CD4-positive, CD25-positive, alpha-beta regulatory T cell (primary cell): ENCODE data around the gene B4GALT7. TPM values are rescaled to one million over a fixed set of nuclear protein-coding genes. Genes with fewer than 3 reads are reported as not detected.
A peak's percentile ranks its signal among the peaks of the same experiment; 100 is the strongest.

Experiments used
- ATAC-seq, 2 donors: fragments of 150-1000 bp; cut with Tn5 transposase; one replicate each; pipeline ENCODE4 v1.10.0; 2021; ENCODE audit warnings: low read depth in 2 of 2, moderate number of reproducible peaks in 2 of 2, moderate library complexity in 1 of 2
- DNase-seq, 3 donors: peaks; one replicate each; pipeline versions ENCODE4 v3.0.0 to v3.0.0-alpha.2; 2012 to 2022; ENCODE audit warnings: mixed read lengths in 1 of 3
- H3K27ac ChIP-seq: one replicate; pipeline ENCODE4 v1.7.0; 2013; ENCODE audit warnings: mild to moderate bottlenecking, low read length; ENCODE audit not compliant: insufficient read depth, poor library complexity, severe bottlenecking
- H3K27me3 ChIP-seq: one replicate; pipeline ENCODE4 v1.7.0; 2013; ENCODE audit warnings: low read length; ENCODE audit not compliant: control insufficient read depth, insufficient read depth
- H3K36me3 ChIP-seq: one replicate; pipeline ENCODE4 v1.7.0; 2013; ENCODE audit warnings: mild to moderate bottlenecking, low read length, moderate library complexity; ENCODE audit not compliant: control insufficient read depth, insufficient read depth
- H3K4me1 ChIP-seq: 2 replicates; pipeline ENCODE4 v1.7.0; 2013; ENCODE audit warnings: mild to moderate bottlenecking, low read length; ENCODE audit not compliant: insufficient read depth, control insufficient read depth, poor library complexity, severe bottlenecking
- H3K4me3 ChIP-seq: one replicate; pipeline ENCODE4 v1.7.0; 2013; ENCODE audit warnings: low read depth, mild to moderate bottlenecking, low read length, moderate library complexity
- H3K9me3 ChIP-seq, 2 experiments: 1 replicate in 1 of 2; 2 replicates in 1 of 2; pipeline ENCODE4 v1.7.0; 2013; ENCODE audit warnings: low read length in 2 of 2, mild to moderate bottlenecking in 1 of 2, moderate library complexity in 1 of 2; ENCODE audit not compliant: control insufficient read depth in 2 of 2
- H3K27ac Mint-ChIP-seq, 3 donors: one replicate each; pipeline ENCODE4 v1.8.0; 2020 to 2022; ENCODE audit warnings: mild to moderate bottlenecking in 3 of 3, mixed read lengths in 3 of 3, moderate library complexity in 2 of 3
- H3K27me3 Mint-ChIP-seq: one replicate; pipeline ENCODE4 v1.8.0; 2022; ENCODE audit warnings: mild to moderate bottlenecking, mixed read lengths
- H3K36me3 Mint-ChIP-seq: one replicate; pipeline ENCODE4 v1.8.0; 2020; ENCODE audit warnings: mixed read lengths
- H3K4me1 Mint-ChIP-seq, 4 donors: one replicate each; pipeline ENCODE4 v1.8.0; 2020 to 2022; ENCODE audit warnings: mixed read lengths in 4 of 4, mild to moderate bottlenecking in 1 of 4
- H3K4me3 Mint-ChIP-seq, 4 donors: one replicate each; pipeline ENCODE4 v1.8.0; 2020 to 2022; ENCODE audit warnings: mild to moderate bottlenecking in 4 of 4, mixed read lengths in 4 of 4, moderate library complexity in 3 of 4
- H3K9me3 Mint-ChIP-seq, 7 donors: one replicate each; pipeline ENCODE4 v1.8.0; 2020 to 2022; ENCODE audit warnings: mixed read lengths in 7 of 7, mild to moderate bottlenecking in 3 of 7, moderate library complexity in 2 of 7
- polyA plus RNA-seq, 4 donors: library from polyadenylated mRNA; unstranded; fragments of 300-500 nt; fragmentation: Illumina TruSeq; gene quantifications; one replicate each; pipeline ENCODE4 v1.2.3, GENCODE V29; 2021
- total RNA-seq: library from RNA; stranded (reverse); gene quantifications from one replicate; pipeline ENCODE4 v1.2.3, GENCODE V29; 2022

B4GALT7 gene
- total and polyA plus RNA-seq, 5 donors from 2014 or later, result 18.3 to 24.2 (median 18.8) TPM

GRCh38 chr5:177606071-177607051 lies 6.4 kb downstream of the B4GALT7 start:
- DNase-seq (no peak), ATAC-seq (no peak)
- no peak overlapping the region for H3K4me3 ChIP-seq
- Mint-ChIP-seq H3K27me3 (no peaks in the 10 kb centered on the region), H3K27ac (peak overlapping the region in 2 of 3 donors; percentile 65 to 71), H3K36me3 (peaks cover 14% of the 10 kb centered on the region), H3K4me1 (peaks cover 0 to 41% (median 7%) of the 10 kb centered on the region in 4 donors), H3K4me3 (peak overlapping the region in 2 of 4 donors; percentile 53 to 60), H3K9me3 (no peaks in the 10 kb centered on the region)
- H3K4me1 ChIP-seq, result peaks cover 5% of the 10 kb centered on the region
- peaks cover 3% of the 10 kb centered on the region for H3K36me3 ChIP-seq
- no peaks in the 10 kb centered on the region for H3K27me3 ChIP-seq
- H3K9me3 ChIP-seq, result no peaks in the 10 kb centered on the region
- no peak overlapping the region for H3K27ac ChIP-seq

- DNase-seq, result no peak
- no peaks in the 10 kb centered on the region for H3K27me3 ChIP-seq
- H3K4me1 ChIP-seq, result peaks cover 5% of the 10 kb centered on the region
- H3K36me3 ChIP-seq, result peaks cover 3% of the 10 kb centered on the region
- H3K27ac Mint-ChIP-seq, result no peak overlapping the region
- H3K9me3 Mint-ChIP-seq, result no peaks in the 10 kb centered on the region
- H3K27ac ChIP-seq, result no peak overlapping the region
- peaks cover 14% of the 10 kb centered on the region for H3K36me3 Mint-ChIP-seq
- no peaks in the 10 kb centered on the region for H3K27me3 Mint-ChIP-seq
- ATAC-seq, result no peak
- peaks cover 0 to 38% (median 7%) of the 10 kb centered on the region in 4 donors for H3K4me1 Mint-ChIP-seq
- peak overlapping the region in 1 of 4 donors; percentile 60 for H3K4me3 Mint-ChIP-seq
- no peaks in the 10 kb centered on the region for H3K9me3 ChIP-seq
- H3K4me3 ChIP-seq, result no peak overlapping the region
Observed at GRCh38 chr5:177607115-177607451, 7.2 kb downstream of the B4GALT7 start.

DNA sequence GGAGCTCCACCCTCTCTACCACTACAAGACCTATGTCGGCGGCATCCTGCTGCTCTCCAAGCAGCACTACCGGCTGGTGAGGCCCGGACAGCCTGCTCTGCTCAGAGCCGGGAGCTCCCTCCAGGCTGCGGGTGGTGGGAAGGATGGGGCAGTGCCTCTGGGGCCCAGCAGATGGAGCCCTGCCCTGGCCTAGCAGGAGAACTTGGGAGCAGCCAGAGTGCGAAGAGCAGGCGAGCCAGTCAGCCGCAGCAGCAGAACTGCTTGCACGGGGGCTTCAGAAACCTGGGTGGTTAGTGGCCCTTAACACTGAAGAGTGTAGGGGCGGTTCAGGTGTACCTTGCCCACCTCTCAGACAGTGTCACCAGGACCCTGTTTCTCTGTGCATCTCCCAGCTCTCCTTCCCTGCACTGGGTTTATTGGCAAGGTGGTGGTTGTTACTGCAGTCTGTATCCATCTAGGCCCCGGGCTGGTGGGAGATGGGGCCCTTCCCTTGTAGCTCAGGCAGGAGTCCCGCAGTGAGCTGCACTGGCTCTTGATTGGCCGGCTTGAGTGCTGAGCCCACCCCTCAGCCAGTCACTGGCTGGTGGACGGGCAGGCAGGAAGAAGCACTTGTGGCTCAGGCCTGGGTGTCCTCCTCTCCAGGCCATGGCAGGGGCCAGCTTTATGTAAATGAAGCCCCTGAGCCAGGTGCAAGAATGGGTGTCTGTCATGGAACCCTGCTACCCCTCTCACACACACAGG lies 7.7 kb downstream of the B4GALT7 start:
- Mint-ChIP-seq H3K9me3 (no peaks in the 10 kb centered on the region), H3K4me3 (no peak overlapping the region), H3K36me3 (peaks cover 17% of the 10 kb centered on the region), H3K27me3 (no peaks in the 10 kb centered on the region), H3K27ac (no peak overlapping the region), H3K4me1 (peaks cover 0 to 33% (median 4%) of the 10 kb centered on the region in 4 donors)
- no peaks in the 10 kb centered on the region for H3K9me3 ChIP-seq
- peak; percentile 63 to 67 for ATAC-seq
- peaks cover 3% of the 10 kb centered on the region for H3K36me3 ChIP-seq
- H3K4me3 ChIP-seq, result no peak overlapping the region
- peaks cover 5% of the 10 kb centered on the region for H3K4me1 ChIP-seq
- H3K27me3 ChIP-seq, result no peaks in the 10 kb centered on the region
- no peak overlapping the region for H3K27ac ChIP-seq
- peak; percentile 26 to 70 (median 46) for DNase-seq

DNA sequence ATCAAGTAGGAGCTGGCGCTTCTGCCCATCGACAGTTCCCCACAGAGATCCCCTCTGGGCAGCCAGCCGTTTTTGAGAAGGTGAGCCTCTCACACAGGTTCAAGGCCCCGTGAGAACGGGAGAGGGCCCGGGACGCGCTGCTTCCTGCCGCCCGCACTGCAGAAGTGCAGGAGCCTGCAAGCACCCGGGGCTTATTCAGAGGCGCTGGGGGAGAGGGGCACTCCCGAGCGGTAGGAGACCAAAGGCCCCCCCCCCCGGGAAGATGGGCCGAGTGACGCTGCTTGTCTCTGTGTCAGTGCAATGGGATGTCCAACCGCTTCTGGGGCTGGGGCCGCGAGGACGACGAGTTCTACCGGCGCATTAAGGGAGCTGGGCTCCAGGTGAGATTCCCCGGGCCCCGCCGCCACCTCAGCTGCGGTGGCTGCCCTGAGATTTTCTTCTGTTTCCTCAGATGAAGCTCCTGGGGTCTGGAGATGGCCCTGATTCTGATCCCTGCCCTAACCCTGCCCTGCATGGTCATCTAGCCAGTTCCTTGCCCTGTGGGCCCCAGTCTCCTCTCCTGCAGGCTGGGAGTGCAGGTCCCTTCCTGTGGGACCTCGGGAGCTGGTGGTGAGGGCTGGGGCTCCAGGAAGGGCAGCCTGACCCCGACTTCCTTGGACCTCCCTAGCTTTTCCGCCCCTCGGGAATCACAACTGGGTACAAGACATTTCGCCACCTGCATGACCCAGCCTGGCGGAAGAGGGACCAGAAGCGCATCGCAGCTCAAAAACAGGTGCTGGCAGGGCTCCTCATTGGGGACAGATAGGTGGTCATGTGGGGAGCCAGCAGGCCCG lies 8.5 kb downstream of the B4GALT7 start:
- H3K27ac ChIP-seq, result no peak overlapping the region
- H3K4me3 Mint-ChIP-seq, result no peak overlapping the region
- no peak for DNase-seq
- no peak overlapping the region for H3K27ac Mint-ChIP-seq
- peaks cover 0 to 30% (median 4%) of the 10 kb centered on the region in 4 donors for H3K4me1 Mint-ChIP-seq
- peaks cover 17% of the 10 kb centered on the region for H3K36me3 Mint-ChIP-seq
- peaks cover 5% of the 10 kb centered on the region for H3K4me1 ChIP-seq
- H3K9me3 Mint-ChIP-seq, result no peaks in the 10 kb centered on the region
- H3K4me3 ChIP-seq, result no peak overlapping the region
- H3K27me3 ChIP-seq, result no peaks in the 10 kb centered on the region
- no peaks in the 10 kb centered on the region for H3K9me3 ChIP-seq
- H3K27me3 Mint-ChIP-seq, result no peaks in the 10 kb centered on the region
- peaks cover 3% of the 10 kb centered on the region for H3K36me3 ChIP-seq
- ATAC-seq, result no peak

DNA sequence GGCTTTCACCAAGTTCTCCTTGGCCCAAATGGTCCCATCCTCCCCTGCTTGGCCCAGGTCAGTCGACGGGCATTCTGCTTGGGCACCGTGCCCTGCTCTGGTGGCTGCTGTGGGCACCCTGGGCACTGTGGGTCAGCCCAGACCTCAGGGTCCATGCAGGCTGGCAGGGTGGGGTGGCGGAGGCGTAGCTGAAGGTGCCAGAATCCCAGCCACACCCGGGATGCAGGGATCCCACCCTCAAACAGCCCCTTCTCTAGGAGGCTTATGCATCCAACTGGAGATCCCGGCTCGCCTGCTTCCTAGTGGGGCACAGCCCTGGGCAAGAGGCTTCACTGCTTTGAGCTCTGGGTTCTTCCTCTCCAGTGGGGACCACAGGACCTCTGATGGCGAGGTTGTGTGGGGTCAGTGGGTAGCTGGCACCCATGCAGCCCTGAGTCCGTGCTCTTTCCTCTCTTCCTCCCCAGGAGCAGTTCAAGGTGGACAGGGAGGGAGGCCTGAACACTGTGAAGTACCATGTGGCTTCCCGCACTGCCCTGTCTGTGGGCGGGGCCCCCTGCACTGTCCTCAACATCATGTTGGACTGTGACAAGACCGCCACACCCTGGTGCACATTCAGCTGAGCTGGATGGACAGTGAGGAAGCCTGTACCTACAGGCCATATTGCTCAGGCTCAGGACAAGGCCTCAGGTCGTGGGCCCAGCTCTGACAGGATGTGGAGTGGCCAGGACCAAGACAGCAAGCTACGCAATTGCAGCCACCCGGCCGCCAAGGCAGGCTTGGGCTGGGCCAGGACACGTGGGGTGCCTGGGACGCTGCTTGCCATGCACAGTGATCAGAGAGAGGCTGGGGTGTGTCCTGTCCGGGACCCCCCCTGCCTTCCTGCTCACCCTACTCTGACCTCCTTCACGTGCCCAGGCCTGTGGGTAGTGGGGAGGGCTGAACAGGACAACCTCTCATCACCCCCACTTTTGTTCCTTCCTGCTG lies 9.4 kb downstream of the B4GALT7 start:
- no peak overlapping the region for H3K4me3 ChIP-seq
- H3K27me3 ChIP-seq, result no peaks in the 10 kb centered on the region
- Mint-ChIP-seq H3K36me3 (peaks cover 17% of the 10 kb centered on the region), H3K4me3 (no peak overlapping the region), H3K27me3 (no peaks in the 10 kb centered on the region), H3K9me3 (no peaks in the 10 kb centered on the region), H3K27ac (peak overlapping the region in 1 of 3 donors; percentile 83), H3K4me1 (peaks cover 0 to 26% (median 4%) of the 10 kb centered on the region in 4 donors)
- no peaks in the 10 kb centered on the region for H3K9me3 ChIP-seq
- peaks cover 3% of the 10 kb centered on the region for H3K36me3 ChIP-seq
- H3K27ac ChIP-seq, result no peak overlapping the region
- DNase-seq (no peak), ATAC-seq (no peak)
- H3K4me1 ChIP-seq, result peaks cover 5% of the 10 kb centered on the region

DNA sequence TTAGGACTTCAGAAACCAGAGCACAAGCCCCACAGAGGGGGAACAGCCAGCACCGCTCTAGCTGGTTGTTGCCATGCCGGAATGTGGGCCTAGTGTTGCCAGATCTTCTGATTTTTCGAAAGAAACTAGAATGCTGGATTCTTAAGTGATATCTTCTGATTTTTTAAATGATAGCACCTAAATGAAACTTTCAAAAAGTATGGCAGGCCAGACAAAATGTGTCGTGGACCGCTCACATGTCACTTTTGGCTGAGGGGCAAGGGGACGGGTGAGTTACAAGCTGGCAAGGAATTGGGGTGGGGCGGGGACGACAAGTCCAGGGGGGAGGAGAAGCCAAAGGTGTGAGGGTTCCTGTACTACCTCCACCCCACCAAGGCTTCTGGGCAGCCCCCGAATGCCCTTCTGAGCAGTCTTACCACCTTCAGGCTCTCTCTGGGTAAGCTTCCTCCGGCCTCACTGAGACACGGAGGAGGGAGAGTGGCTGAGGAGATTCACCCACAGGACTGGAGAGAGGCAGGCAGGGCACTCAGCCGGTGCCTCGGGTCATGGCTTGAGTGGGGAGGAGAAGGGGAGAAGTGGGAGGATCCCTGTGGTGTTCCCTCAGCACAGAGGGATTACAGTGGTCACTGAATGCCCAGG lies 10.3 kb downstream of the B4GALT7 start:
- H3K4me1 Mint-ChIP-seq, result peaks cover 0 to 24% (median 4%) of the 10 kb centered on the region in 4 donors
- peak overlapping the region in 1 of 3 donors; percentile 83 for H3K27ac Mint-ChIP-seq
- no peak overlapping the region for H3K4me3 Mint-ChIP-seq

More for the DNA sequence above, 10.3 kb downstream of the B4GALT7 start:
- no peaks in the 10 kb centered on the region for H3K27me3 Mint-ChIP-seq
- Histone ChIP-seq H3K27me3 (no peaks in the 10 kb centered on the region), H3K36me3 (peaks cover 3% of the 10 kb centered on the region), H3K27ac (no peak overlapping the region), H3K9me3 (no peaks in the 10 kb centered on the region), H3K4me1 (peaks cover 5% of the 10 kb centered on the region), H3K4me3 (no peak overlapping the region)
- H3K36me3 Mint-ChIP-seq, result peaks cover 19% of the 10 kb centered on the region
- DNase-seq (no peak), ATAC-seq (no peak)
- H3K9me3 Mint-ChIP-seq, result no peaks in the 10 kb centered on the region
